Naive thymus-derived CD4-positive, alpha-beta T cell (primary cell): ENCODE data around the gene PIK3CB. TPM values are rescaled to one million over a fixed set of nuclear protein-coding genes. Genes with fewer than 3 reads are reported as not detected.

Experiments used
- ATAC-seq: fragments of 150-1000 bp; cut with Tn5 transposase; 2 replicates; pipeline ENCODE4 v1.10.0; 2021; ENCODE audit warnings: mild to moderate bottlenecking, moderate library complexity
- CTCF ChIA-PET: fragments of 350-600 bp; sonication (Branson Sonifier 250); formaldehyde crosslinking; loops from one replicate; lab custom pipeline; 2021; ENCODE audit warnings: antibody characterized with exemption; lab: Charles Lee
- POLR2A ChIA-PET: fragments of 350-600 bp; sonication (Branson Sonifier 250); formaldehyde crosslinking; loops from one replicate; lab custom pipeline; 2021; ENCODE audit warnings: antibody characterized with exemption, inconsistent platforms; lab: Charles Lee
- DNase-seq, 9 donors: peaks; one replicate each; pipeline versions ENCODE4 v3.0.0 to v3.0.0-alpha.2; 2020 to 2022; ENCODE audit warnings: mixed read lengths in 1 of 9
- H3K27ac ChIP-seq: one replicate; pipeline ENCODE4 v1.7.0; 2013; ENCODE audit warnings: mild to moderate bottlenecking, low read depth, low read length, moderate library complexity
- H3K27me3 ChIP-seq, 2 donors: one replicate each; pipeline ENCODE4 v1.7.0; 2013; ENCODE audit warnings: low read length in 2 of 2, mild to moderate bottlenecking in 2 of 2, moderate library complexity in 2 of 2; ENCODE audit not compliant: control insufficient read depth in 2 of 2, insufficient read depth in 2 of 2
- H3K36me3 ChIP-seq, 3 experiments: 1 replicate in 2 of 3; 2 replicates in 1 of 3; pipeline ENCODE4 v1.7.0; 2013; ENCODE audit warnings: low read length in 3 of 3, mild to moderate bottlenecking in 3 of 3, moderate library complexity in 1 of 3; ENCODE audit not compliant: insufficient read depth in 3 of 3, control insufficient read depth in 2 of 3
- H3K4me1 ChIP-seq, 2 donors: one replicate each; pipeline ENCODE4 v1.7.0; 2013; ENCODE audit warnings: low read length in 2 of 2, mild to moderate bottlenecking in 2 of 2, moderate library complexity in 1 of 2; ENCODE audit not compliant: control insufficient read depth in 2 of 2, insufficient read depth in 2 of 2
- H3K4me3 ChIP-seq: 2 replicates; pipeline ENCODE4 v1.7.0; 2013; ENCODE audit warnings: mild to moderate bottlenecking, low read length
- H3K9me3 ChIP-seq, 3 experiments: 1 replicate in 2 of 3; 2 replicates in 1 of 3; pipeline ENCODE4 v1.7.0; 2013; ENCODE audit warnings: low read length in 3 of 3; ENCODE audit not compliant: control insufficient read depth in 2 of 3
- H3K27ac Mint-ChIP-seq, 9 donors: one replicate each; pipeline ENCODE4 v1.8.0; 2020 to 2022; ENCODE audit warnings: mixed read lengths in 9 of 9, mild to moderate bottlenecking in 8 of 9, moderate library complexity in 5 of 9, inconsistent platforms in 2 of 9
- H3K27me3 Mint-ChIP-seq, 5 donors: one replicate each; pipeline ENCODE4 v1.8.0; 2021 to 2022; ENCODE audit warnings: mixed read lengths in 5 of 5, mild to moderate bottlenecking in 1 of 5
- H3K36me3 Mint-ChIP-seq, 5 donors: one replicate each; pipeline ENCODE4 v1.8.0; 2020 to 2022; ENCODE audit warnings: mixed read lengths in 5 of 5, mild to moderate bottlenecking in 3 of 5, inconsistent platforms in 1 of 5
- H3K4me1 Mint-ChIP-seq, 7 donors: one replicate each; pipeline ENCODE4 v1.8.0; 2020 to 2022; ENCODE audit warnings: mixed read lengths in 7 of 7, mild to moderate bottlenecking in 3 of 7, inconsistent platforms in 1 of 7
- H3K4me3 Mint-ChIP-seq, 10 donors: one replicate each; pipeline ENCODE4 v1.8.0; 2020 to 2022; ENCODE audit warnings: mild to moderate bottlenecking in 10 of 10, mixed read lengths in 10 of 10, moderate library complexity in 6 of 10, inconsistent platforms in 2 of 10
- H3K9me3 Mint-ChIP-seq, 11 donors: one replicate each; pipeline ENCODE4 v1.8.0; 2020 to 2022; ENCODE audit warnings: mixed read lengths in 11 of 11, mild to moderate bottlenecking in 4 of 11, inconsistent platforms in 1 of 11, moderate library complexity in 1 of 11
- intact Hi-C, 2 donors: fragments of 100-400 bp; cut with micrococcal nuclease; formaldehyde crosslinking; loops; one replicate each; pipeline ENCODE4 v1.15.1; 2023
- polyA plus RNA-seq, 2 donors: library from polyadenylated mRNA; unstranded; fragments of 300-500 nt; fragmentation: Illumina TruSeq; gene quantifications; one replicate each; pipeline ENCODE4 v1.2.3, GENCODE V29; 2021
- total RNA-seq, 6 experiments: library from RNA in 5 of 6; stranded (reverse) in 5 of 6; gene quantifications; 1 replicate in 5 of 6; 2 replicates in 1 of 6; pipeline ENCODE4 v1.2.3 and lab custom pipeline; 2021 to 2026

PIK3CB gene
- total and polyA plus RNA-seq, 7 experiments from 2014 or later: 19.6 to 46.9 (median 30.3) TPM

DNA sequence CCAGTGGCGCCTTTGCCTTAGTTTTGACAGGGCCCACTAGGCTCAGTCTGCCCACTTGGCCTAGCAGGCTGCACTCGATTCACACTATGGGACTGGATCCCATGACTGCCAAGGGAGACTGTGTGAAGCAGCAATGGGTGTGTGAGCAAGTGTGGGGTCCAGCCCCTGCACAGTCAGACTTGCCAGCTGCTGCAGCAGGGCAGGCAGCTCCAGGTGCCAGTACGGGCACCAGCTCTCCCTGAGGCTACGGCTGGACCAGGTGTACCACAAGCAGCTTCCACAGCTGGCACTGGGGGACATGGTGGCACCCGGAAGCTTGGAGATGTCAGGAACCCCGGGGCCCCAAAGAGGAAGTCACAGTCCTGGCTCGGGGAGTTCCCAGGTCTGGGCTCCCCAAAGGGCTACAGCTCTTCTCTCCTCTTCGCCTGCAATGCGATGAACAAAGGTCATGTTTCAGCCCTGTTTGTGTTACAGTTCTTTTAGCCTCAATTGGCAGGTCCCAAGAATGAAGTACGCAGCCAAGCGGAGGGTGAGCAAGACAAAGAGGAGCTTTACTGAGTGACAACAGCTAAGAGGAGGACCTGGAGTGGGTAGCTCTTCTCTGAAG is 67.1 kb downstream of the PIK3CB start:
- H3K4me1 Mint-ChIP-seq: peaks cover 6 to 30% (median 20%) of the 10 kb centered on the region in 7 donors
- Histone ChIP-seq H3K4me1 (peaks cover 0 to 7% of the 10 kb centered on the region in 2 donors), H3K27ac (no peak overlapping the region), H3K27me3 (no peaks in the 10 kb centered on the region), H3K4me3 (no peak overlapping the region), H3K9me3 (peaks cover 0 to 17% (median 10%) of the 10 kb centered on the region in 3 experiments), H3K36me3 (peaks cover 0 to 20% (median 0%) of the 10 kb centered on the region in 3 experiments)
- H3K27ac Mint-ChIP-seq: no peak overlapping the region
- H3K9me3 Mint-ChIP-seq: peaks cover 0 to 9% (median 2%) of the 10 kb centered on the region in 11 donors
- no peak for DNase-seq
- H3K27me3 Mint-ChIP-seq: no peaks in the 10 kb centered on the region
- POLR2A ChIA-PET: no interaction called here
- intact Hi-C loops: no loop called here
- no peak overlapping the region for H3K4me3 Mint-ChIP-seq
- no peak for ATAC-seq
- H3K36me3 Mint-ChIP-seq: peaks cover 0 to 42% (median 21%) of the 10 kb centered on the region in 5 donors
- CTCF ChIA-PET: interaction anchor here (0.6 to 0.9 kb wide), 3 partner anchors 11 to 148 kb away, joined by 3 to 4 read pairs (median 4); no protein-coding TSS in a partner anchor

DNA sequence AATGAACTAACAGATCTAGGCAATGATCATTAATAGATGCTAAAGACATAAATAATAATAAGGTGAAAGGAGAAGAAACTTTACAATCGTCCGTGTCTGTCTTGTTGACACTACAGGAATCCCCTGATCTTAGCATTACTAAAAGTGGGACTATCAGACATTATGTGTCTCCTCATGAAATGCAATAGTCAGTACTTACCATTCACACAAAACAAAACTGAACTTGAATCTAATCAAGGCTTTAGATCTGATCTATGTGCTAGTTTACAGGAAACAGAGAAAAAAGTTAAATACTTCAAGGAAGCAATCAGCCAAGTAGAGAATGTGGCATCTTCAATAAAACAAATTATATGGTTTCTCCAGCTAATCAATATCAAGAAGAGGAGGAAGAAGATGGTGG is 73.7 kb downstream of the PIK3CB start:
- no peaks in the 10 kb centered on the region for H3K27me3 ChIP-seq
- H3K27ac ChIP-seq: no peak overlapping the region
- H3K9me3 ChIP-seq: no peaks in the 10 kb centered on the region
- Mint-ChIP-seq H3K4me1 (peaks cover 18 to 48% (median 34%) of the 10 kb centered on the region in 7 donors), H3K4me3 (peak overlapping the region in 3 of 10 donors; percentile 8 to 39 (median 37)), H3K27me3 (no peaks in the 10 kb centered on the region), H3K27ac (peak overlapping the region in 5 of 9 donors; percentile 13 to 78 (median 62)), H3K36me3 (peaks cover 4 to 42% (median 26%) of the 10 kb centered on the region in 5 donors), H3K9me3 (peaks cover 0 to 3% (median 0%) of the 10 kb centered on the region in 11 donors)
- CTCF ChIA-PET: no interaction called here
- intact Hi-C loops: loop anchor here in 1 of 2 donors (5.0 kb wide), 1 partner anchor 71 kb away; the partner anchor contains the start of gene PIK3CB
- no peak overlapping the region for H3K4me3 ChIP-seq
- no peaks in the 10 kb centered on the region for H3K4me1 ChIP-seq
- H3K36me3 ChIP-seq: no peaks in the 10 kb centered on the region
- POLR2A ChIA-PET: no interaction called here
- no peak for ATAC-seq
- no peak for DNase-seq

DNA sequence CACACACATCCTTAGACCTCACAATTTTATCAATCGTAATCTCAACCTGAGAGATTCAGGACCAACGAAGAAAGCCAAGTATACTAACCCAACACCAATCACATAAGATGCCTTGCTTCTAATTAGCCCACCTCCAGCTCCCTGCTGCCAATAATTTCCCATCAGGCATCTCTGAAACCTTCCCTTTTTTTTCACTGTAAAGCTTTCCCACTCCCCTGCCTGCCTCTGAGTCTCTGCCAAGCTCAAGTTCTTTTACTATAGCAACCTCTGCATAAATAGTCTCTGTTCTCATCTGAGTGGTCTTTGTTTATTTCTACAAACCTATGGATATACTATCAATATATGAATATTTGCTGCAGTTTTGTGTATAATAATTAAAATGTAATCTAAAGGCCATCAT is 86.5 kb downstream of the PIK3CB start:
- no peaks in the 10 kb centered on the region for H3K9me3 ChIP-seq

GRCh38 chr3:138747225-138747624 is 87.5 kb downstream of the PIK3CB start:
- Histone ChIP-seq H3K27me3 (no peaks in the 10 kb centered on the region), H3K9me3 (no peaks in the 10 kb centered on the region), H3K27ac (no peak overlapping the region), H3K36me3 (no peaks in the 10 kb centered on the region), H3K4me1 (no peaks in the 10 kb centered on the region), H3K4me3 (no peak overlapping the region)
- ChIA-PET CTCF (interaction anchor here (1.0 kb wide), 1 partner anchor 168 kb away, joined by 3 read pairs; no protein-coding TSS in a partner anchor), POLR2A (no interaction called here)
- Mint-ChIP-seq H3K36me3 (peaks cover 0 to 36% (median 19%) of the 10 kb centered on the region in 5 donors), H3K4me1 (peaks cover 0 to 9% (median 5%) of the 10 kb centered on the region in 7 donors), H3K27me3 (no peaks in the 10 kb centered on the region), H3K27ac (no peak overlapping the region), H3K9me3 (peaks cover 0 to 2% (median 0%) of the 10 kb centered on the region in 11 donors), H3K4me3 (no peak overlapping the region)
- intact Hi-C loops: no loop called here
- DNase-seq: no peak
- ATAC-seq: no peak

More for the DNA sequence above, 86.5 kb downstream of the PIK3CB start:
- Histone ChIP-seq H3K27me3 (no peaks in the 10 kb centered on the region), H3K4me3 (no peak overlapping the region), H3K27ac (no peak overlapping the region), H3K4me1 (no peaks in the 10 kb centered on the region), H3K36me3 (no peaks in the 10 kb centered on the region)
- DNase-seq (no peak), ATAC-seq (no peak)
- Mint-ChIP-seq H3K27me3 (no peaks in the 10 kb centered on the region), H3K9me3 (peaks cover 0 to 2% (median 0%) of the 10 kb centered on the region in 11 donors), H3K27ac (peak overlapping the region in 2 of 9 donors; percentile 5 to 17), H3K4me1 (peaks cover 0 to 9% (median 5%) of the 10 kb centered on the region in 7 donors), H3K36me3 (peaks cover 0 to 38% (median 17%) of the 10 kb centered on the region in 5 donors), H3K4me3 (no peak overlapping the region)
- intact Hi-C loops: no loop called here
- ChIA-PET POLR2A (no interaction called here), CTCF (interaction anchor here (0.6 to 1.0 kb wide), 2 partner anchors 18 to 1999 kb away, joined by 3 to 4 read pairs; no protein-coding TSS in a partner anchor)

DNA sequence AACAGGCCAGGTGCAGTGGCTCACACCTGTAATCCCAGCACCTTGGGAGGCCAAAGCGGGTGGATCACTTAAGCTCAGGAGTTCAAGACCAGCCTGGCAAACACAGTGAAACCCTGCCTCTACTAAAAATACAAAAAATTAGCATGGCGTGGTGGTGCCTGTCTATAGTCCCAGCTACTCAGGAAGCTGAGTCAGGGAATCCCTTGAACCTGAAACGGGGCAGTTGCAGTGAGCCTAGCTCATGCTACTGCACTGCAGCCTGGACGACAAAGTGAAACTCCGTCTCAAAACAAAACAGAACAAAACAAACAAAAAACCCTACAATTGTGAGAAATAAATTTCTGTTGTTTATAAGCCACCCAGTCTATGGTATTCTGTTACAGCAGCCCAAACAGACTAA is 94.7 kb downstream of the PIK3CB start:
- Mint-ChIP-seq H3K4me3 (no peak overlapping the region), H3K4me1 (peaks cover 0 to 16% (median 8%) of the 10 kb centered on the region in 7 donors), H3K27me3 (no peaks in the 10 kb centered on the region), H3K36me3 (peaks cover 5 to 47% (median 22%) of the 10 kb centered on the region in 5 donors), H3K27ac (no peak overlapping the region), H3K9me3 (peaks cover 0 to 2% (median 0%) of the 10 kb centered on the region in 11 donors)
- POLR2A ChIA-PET: no interaction called here
- Histone ChIP-seq H3K4me1 (no peaks in the 10 kb centered on the region), H3K9me3 (no peaks in the 10 kb centered on the region), H3K4me3 (no peak overlapping the region), H3K36me3 (peaks cover 0 to 14% (median 0%) of the 10 kb centered on the region in 3 experiments), H3K27ac (no peak overlapping the region), H3K27me3 (no peaks in the 10 kb centered on the region)
- ATAC-seq (no peak), DNase-seq (no peak)
- intact Hi-C loops: no loop called here
- CTCF ChIA-PET: no interaction called here

DNA sequence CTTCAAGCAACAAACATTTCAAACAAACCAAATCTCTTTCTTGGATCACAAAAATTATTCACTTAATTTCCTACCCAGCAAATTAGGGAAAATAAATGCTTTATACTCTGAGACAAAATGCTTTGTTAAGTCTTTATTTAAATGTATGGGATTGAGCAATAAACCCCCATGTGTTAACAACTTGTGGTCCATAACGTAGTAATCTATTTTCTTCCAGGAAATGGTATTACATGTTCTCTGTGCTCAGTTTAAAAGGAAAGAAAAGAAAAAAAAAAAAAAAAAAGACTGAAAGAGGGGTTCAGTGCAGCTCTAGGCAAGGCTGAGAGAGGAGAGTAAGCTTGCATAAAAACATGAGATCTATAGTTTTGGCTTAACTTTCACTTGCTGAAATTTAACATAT is 102.3 kb downstream of the PIK3CB start:
- Mint-ChIP-seq H3K36me3 (peaks cover 4 to 39% (median 22%) of the 10 kb centered on the region in 5 donors), H3K9me3 (no peaks in the 10 kb centered on the region), H3K4me1 (peaks cover 0 to 8% (median 5%) of the 10 kb centered on the region in 7 donors), H3K27me3 (no peaks in the 10 kb centered on the region), H3K27ac (peak overlapping the region in 2 of 9 donors; percentile 14 to 64), H3K4me3 (no peak overlapping the region)
- no peak overlapping the region for H3K27ac ChIP-seq
- H3K27me3 ChIP-seq: no peaks in the 10 kb centered on the region
- ChIA-PET POLR2A (no interaction called here), CTCF (no interaction called here)
- intact Hi-C loops: no loop called here
- no peaks in the 10 kb centered on the region for H3K9me3 ChIP-seq
- no peaks in the 10 kb centered on the region for H3K4me1 ChIP-seq
- ATAC-seq (no peak), DNase-seq (no peak)
- peaks cover 0 to 21% (median 0%) of the 10 kb centered on the region in 3 experiments for H3K36me3 ChIP-seq
- no peak overlapping the region for H3K4me3 ChIP-seq
